T-helper 17 cell (primary cell): ENCODE measurements around the gene TBC1D13. TPM values are rescaled to one million over a fixed set of nuclear protein-coding genes. Genes with fewer than 3 reads are reported as not detected.
"Not testable (repeated sequence)": the region's sequence is repeated elsewhere in the genome, so short reads cannot be mapped to it uniquely, and the experiment has no call there.

Source experiments
- ATAC-seq: fragments of 150-1000 bp; cut with Tn5 transposase; 2 replicates; pipeline ENCODE4 v1.10.0; 2021; ENCODE audit warnings: mild to moderate bottlenecking, moderate library complexity
- DNase-seq, 3 donors: peaks; one replicate each; pipeline versions ENCODE4 v3.0.0 to v3.0.0-alpha.2; 2020 to 2021
- H3K9me3 ChIP-seq: one replicate; pipeline ENCODE4 v1.7.0; 2013; ENCODE audit warnings: low read length, mild to moderate bottlenecking; ENCODE audit not compliant: control insufficient read depth, poor library complexity, severe bottlenecking
- H3K27ac Mint-ChIP-seq: one replicate; pipeline ENCODE4 v1.8.0; 2022; ENCODE audit warnings: mild to moderate bottlenecking, moderate library complexity, mixed read lengths
- H3K27me3 Mint-ChIP-seq: one replicate; pipeline ENCODE4 v1.8.0; 2022; ENCODE audit warnings: mixed read lengths
- H3K36me3 Mint-ChIP-seq: one replicate; pipeline ENCODE4 v1.8.0; 2022; ENCODE audit warnings: low read depth, mixed read lengths
- H3K4me1 Mint-ChIP-seq: one replicate; pipeline ENCODE4 v1.8.0; 2022; ENCODE audit warnings: mild to moderate bottlenecking, mixed read lengths
- H3K4me3 Mint-ChIP-seq: one replicate; pipeline ENCODE4 v1.8.0; 2022; ENCODE audit warnings: mild to moderate bottlenecking, moderate library complexity, mixed read lengths
- total RNA-seq, 4 donors: library from RNA in 2 of 4; stranded (reverse) in 2 of 4; gene quantifications; one replicate each; pipeline ENCODE4 v1.2.3 and lab custom pipeline; 2022 to 2026

TBC1D13 gene
- total RNA-seq, 2 donors from 2014 or later = 21.6 to 30.8 TPM

- H3K4me3 Mint-ChIP-seq, H3K36me3 Mint-ChIP-seq, ATAC-seq, DNase-seq, H3K27ac Mint-ChIP-seq, H3K4me1 Mint-ChIP-seq, H3K27me3 Mint-ChIP-seq, H3K9me3 ChIP-seq: not testable (repeated sequence)
Observed at GRCh38 chr9:128851779-128852600, 64.9 kb downstream of the TBC1D13 start.

GRCh38 chr9:128852646-128853045, 65.6 kb downstream of the TBC1D13 start:
- not testable (repeated sequence) for ATAC-seq

GRCh38 chr9:128854454-128854853, 67.4 kb downstream of the TBC1D13 start:
- not testable (repeated sequence) for H3K4me3 Mint-ChIP-seq, DNase-seq, H3K4me1 Mint-ChIP-seq, ATAC-seq, H3K9me3 ChIP-seq, H3K36me3 Mint-ChIP-seq, H3K27ac Mint-ChIP-seq, H3K27me3 Mint-ChIP-seq

More at GRCh38 chr9:128852646-128853045, 65.6 kb downstream of the TBC1D13 start:
- not testable (repeated sequence) for H3K9me3 ChIP-seq, H3K27ac Mint-ChIP-seq, H3K4me3 Mint-ChIP-seq, DNase-seq, H3K36me3 Mint-ChIP-seq, H3K27me3 Mint-ChIP-seq, H3K4me1 Mint-ChIP-seq

GRCh38 chr9:128858476-128858875, 71.4 kb downstream of the TBC1D13 start:
- H3K36me3 Mint-ChIP-seq, DNase-seq, H3K9me3 ChIP-seq, H3K27ac Mint-ChIP-seq, H3K4me1 Mint-ChIP-seq, H3K27me3 Mint-ChIP-seq, ATAC-seq, H3K4me3 Mint-ChIP-seq: not testable (repeated sequence)

Other genes with a start within 250 kb of the TBC1D13 start
- 100 to 1,000 TPM; 734 to 740 TPM for gene SPTAN1, start 234.7 kb upstream of the TBC1D13 start, total RNA-seq
- 1 to 10 TPM; 3.7 to 3.8 TPM for gene DYNC2I2, start 130.4 kb upstream of the TBC1D13 start, total RNA-seq
- gene SET, start 98.0 kb upstream of the TBC1D13 start, total RNA-seq = 100 to 1,000 TPM; 223 to 231 TPM
- 1 to 10 TPM in 1 of 2 donors, under 1 TPM in 1; 0.96 to 2.0 TPM for gene PKN3, start 84.8 kb upstream of the TBC1D13 start, total RNA-seq
- 10 to 100 TPM; 23.5 to 26.9 TPM for gene ZDHHC12, start 63.1 kb upstream of the TBC1D13 start, total RNA-seq
- gene ZER1, start 15.3 kb upstream of the TBC1D13 start, total RNA-seq = 10 to 100 TPM; 29.4 to 30.0 TPM
- 1 to 10 TPM; 7.7 to 7.8 TPM for gene ENDOG, start 31.2 kb downstream of the TBC1D13 start, total RNA-seq
- 10 to 100 TPM; 33.7 to 48.1 TPM for gene SPOUT1, start 42.5 kb downstream of the TBC1D13 start, total RNA-seq
- gene KYAT1, start 94.7 kb downstream of the TBC1D13 start, total RNA-seq = 1 to 10 TPM; 4.8 to 5.7 TPM
- gene LRRC8A, start 94.9 kb downstream of the TBC1D13 start, total RNA-seq = 10 to 100 TPM; 28.9 to 30.3 TPM
- under 1 TPM in 1 of 2 donors, not detected in 1; 0.45 TPM for gene PHYHD1, start 133.7 kb downstream of the TBC1D13 start, total RNA-seq
- 1 to 10 TPM; 5.1 to 7.4 TPM for gene DOLK, start 160.3 kb downstream of the TBC1D13 start, total RNA-seq
- gene NUP188, start 160.4 kb downstream of the TBC1D13 start, total RNA-seq = 10 to 100 TPM; 62.2 to 75.1 TPM
- gene SH3GLB2, start 241.1 kb downstream of the TBC1D13 start, total RNA-seq = 10 to 100 TPM; 82.2 to 87.1 TPM
- 10 to 100 TPM; 64.2 to 81.4 TPM for gene MIGA2, start 249.4 kb downstream of the TBC1D13 start, total RNA-seq